SIG-M5 treated with dmso at 0.1 percent for 504 hours (cell line): Measurements from ENCODE around the gene ARFRP1.

Experiments
- DNase-seq: peaks from one replicate; lab custom pipeline; 2025; ENCODE audit not compliant: unreplicated experiment; lab: John Stamatoyannopoulos, UW

Gene ARFRP1

DNA sequence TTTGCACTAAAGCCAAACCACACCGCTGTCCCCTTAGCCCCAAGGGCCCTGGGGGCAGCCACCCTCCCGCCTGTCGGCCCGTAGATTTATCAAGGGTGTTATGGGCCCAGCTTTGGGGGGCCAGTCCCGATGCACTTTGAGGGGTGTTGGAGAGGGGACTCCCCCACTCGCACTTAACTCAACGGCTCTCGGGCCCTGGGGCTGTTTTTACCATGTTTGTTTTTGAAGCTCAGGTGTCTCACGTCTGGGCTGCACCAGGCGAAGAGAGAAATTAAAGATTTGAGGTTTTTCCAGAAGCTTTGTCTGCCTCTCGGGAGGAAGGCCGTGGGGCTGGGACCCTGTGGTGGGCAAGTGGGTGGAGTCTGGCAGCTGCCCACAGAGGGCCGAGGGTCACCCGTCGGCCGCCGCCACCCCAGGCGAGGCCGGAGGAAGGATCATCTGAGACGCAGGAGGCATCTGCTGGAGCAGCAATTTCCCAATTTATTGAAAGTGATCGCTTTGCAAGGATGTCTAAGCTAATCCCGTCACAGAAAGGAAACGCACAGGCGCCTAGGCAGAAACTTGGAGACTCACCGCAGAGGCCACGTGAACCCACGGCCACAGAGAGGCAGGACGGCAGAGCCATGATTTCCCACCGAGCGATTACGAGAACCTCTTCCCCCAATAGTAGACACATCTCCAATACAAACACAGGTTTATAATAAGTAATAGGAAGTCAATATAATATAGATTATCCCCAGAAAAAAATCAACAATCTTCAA is 35.6 kb upstream of the ARFRP1 start:
- DNase-seq: no peak

DNA sequence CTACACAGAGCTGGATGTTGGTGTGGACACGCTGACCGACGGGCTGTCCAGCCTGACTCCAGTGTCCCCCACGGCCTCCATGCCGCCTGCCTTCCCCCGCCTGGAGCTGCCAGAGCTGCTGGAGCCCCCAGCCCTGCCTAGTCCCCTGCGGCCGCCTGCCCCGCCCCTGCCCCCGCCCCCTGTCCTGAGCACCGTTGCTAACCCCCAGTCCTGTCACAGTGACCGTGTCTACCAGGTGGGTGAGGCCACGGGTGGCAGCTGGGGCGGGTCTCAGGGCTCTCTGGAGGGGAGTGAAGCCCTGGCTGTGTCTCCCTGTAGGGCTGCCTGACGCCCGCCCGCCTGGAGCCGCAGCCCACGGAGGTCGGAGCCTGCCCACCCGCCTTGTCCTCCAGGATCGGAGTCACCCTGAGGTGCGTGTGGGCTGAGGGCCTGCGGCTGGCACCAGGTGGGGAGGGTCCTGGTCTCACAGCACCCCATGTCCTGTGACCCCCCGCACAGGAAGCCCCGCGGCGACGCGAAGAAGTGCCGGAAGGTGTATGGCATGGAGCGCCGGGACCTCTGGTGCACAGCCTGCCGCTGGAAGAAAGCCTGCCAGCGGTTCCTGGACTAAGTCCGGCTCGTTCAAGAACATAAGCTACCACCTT is 34.7 kb upstream of the ARFRP1 start:
- DNase-seq: no peak

DNA sequence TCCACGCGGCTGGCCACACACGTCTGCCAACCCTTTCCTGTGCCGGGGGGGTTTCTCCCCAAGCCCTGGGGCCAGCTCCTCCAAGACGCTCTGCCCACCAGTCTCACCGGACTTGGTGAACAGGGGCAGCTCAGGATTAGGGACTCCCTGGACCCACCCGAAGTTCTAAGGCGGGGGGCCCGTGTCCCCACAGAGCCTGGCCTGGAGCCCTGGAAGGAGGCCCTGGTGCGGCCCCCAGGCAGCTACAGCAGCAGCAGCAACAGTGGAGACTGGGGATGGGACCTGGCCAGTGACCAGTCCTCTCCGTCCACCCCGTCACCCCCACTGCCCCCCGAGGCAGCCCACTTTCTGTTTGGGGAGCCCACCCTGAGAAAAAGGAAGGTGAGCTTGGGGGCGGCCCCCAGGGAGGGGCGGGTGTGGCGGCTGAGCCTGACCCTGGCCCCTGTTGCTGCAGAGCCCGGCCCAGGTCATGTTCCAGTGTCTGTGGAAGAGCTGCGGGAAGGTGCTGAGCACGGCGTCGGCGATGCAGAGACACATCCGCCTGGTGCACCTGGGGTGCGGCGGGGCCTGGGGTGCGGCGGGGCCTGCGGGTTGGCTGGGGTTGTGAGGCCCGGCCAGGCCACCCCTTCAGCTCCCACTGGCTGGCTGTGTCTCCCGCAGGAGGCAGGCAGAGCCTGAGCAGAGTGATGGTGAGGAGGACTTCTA is 34.1 kb upstream of the ARFRP1 start:
- DNase-seq: no peak

DNA sequence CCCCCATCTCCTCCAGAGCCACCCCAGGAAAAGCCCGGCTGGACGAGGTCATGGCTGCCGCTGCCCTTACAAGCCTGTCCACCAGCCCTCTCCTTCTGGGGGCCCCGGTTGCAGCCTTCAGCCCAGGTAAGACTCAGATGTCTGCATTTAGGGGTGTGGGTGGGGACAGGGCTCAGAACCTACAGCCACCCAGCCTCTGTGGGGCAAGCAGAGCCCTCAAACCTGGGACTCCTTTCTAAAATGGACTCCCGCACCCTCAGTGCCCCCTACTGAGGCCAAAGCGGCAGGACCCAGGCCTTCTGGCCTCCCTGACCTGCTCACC is 33.5 kb upstream of the ARFRP1 start:
- no peak for DNase-seq

DNA sequence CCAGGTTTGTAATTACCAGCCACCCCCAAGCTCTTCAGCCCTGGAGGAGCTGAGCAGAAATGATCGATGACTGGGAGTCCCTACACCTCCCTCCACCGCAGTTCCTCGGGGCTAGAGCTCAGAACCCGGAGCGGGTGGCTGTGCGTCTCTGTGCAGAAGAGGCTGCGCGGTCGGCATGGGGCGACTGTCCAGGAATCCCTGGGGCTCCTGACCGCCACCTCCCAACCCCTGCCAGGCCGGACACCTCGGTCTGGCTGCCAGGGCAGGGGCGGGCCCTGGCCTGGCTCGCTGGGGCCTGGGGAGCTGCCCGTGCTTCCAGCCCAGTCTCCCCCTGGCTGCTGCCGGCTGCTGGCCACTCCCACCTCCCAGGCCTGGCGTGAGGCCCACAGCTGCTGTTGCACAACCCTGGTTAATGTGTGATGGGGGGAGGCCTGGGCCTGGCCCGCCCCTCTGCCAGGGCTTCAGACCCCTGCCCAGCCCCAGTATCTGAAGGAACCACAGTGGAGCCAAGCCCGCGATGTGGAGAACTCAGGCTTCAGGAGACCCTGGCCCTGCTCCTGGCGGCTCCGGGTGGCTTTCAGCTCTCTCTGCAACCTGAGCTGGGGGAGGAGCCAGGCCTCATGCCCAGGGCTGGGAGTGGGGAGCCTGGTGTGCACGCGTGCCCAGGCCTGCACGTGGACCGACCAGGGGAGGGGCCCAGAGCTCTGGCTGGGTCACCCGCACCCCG is 33.0 kb upstream of the ARFRP1 start:
- peak; percentile 86 for DNase-seq

DNA sequence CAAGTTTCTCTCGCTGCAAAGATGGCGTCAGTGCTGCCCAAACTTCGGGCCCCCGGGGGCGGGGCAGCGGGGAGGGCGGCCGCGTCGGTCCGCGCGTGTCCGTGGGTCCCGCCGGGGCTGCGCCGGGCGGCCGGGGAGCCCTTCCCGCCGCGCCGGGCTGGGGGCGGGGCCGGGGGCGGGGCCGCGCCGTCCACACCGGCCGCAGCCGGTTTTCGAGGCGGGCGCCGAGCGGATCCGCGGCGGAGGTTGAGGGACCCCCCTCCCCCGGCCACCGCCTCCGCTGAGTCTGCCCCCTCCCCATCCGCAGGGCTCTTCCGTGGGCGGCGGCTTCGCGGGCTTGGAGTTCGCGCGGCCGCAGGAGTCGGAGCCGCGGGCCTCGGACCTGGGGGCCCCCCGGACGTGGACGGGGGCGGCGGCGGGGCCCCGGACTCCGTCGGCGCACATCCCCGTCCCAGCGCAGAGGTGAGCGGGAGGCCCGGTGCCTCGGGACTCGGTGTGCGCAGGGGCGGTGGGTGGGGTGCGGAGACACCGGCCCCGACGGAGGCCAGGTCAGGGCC is 32.4 kb upstream of the ARFRP1 start:
- peak; percentile 40 for DNase-seq

DNA sequence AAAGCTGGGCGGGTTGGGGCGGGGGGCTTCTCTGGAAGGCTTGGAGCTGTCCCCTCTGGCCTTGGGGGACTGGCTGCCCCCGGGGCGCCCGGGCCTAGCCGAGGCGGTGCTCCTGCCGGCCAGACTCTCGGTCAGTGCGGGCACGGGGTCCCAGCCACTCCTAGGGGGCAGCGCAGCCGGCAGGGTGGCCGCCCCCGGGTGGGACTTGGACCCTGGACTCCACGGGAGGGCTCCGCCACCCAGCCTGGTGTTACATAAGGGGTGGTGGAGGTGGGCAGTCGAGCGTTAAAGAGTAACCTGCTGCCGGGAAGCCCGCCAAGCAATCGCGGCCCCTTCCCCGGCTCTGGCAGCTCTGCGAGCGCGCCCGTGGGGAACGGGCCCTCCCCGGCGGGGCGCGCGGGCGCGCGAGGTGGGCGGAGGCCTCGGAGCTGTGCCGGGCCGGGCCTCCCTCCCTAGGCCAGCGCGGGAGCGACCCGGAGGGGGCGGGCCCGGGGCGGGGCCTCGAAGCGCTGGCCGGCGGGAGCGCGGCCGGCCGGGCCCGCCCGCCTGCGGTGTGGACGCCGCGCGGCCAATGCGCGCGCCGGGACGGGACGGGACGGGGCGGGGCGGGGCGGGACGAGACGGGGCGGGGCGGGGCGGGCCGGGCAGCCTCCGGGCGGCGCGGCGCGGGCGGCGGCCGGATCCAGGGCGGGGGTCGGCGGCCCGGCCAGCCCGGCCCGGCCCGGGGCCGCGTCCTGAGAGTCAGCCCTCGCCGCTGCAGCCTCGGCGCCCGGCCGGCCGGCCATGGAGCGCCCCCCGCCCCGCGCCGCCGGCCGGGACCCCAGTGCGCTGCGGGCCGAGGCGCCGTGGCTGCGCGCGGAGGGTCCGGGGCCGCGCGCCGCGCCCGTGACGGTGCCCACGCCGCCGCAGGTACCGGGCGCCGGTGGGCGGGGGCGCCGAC is 31.6 kb upstream of the ARFRP1 start, which contains the start of gene SLC2A4RG:
Gene SLC2A4RG (plus strand): TSS at position 647 of the 940 bp plus-strand sequence. CDS start 137 bp downstream, at position 784.
- DNase-seq: peak; percentile 71

DNA sequence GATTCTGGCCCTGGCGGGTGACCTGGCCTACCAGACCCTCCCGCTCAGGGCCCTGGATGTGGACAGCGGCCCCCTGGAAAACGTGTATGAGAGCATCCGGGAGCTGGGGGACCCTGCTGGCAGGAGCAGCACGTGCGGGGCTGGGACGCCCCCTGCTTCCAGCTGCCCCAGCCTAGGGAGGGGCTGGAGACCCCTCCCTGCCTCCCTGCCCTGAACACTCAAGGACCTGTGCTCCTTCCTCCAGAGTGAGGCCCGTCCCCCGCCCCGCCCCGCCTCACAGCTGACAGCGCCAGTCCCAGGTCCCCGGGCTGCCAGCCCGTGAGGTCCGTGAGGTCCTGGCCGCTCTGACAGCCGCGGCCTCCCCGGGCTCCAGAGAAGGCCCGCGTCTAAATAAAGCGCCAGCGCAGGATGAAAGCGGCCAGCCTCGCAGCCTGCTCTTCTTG is 30.9 kb upstream of the ARFRP1 start:
- no peak for DNase-seq

DNA sequence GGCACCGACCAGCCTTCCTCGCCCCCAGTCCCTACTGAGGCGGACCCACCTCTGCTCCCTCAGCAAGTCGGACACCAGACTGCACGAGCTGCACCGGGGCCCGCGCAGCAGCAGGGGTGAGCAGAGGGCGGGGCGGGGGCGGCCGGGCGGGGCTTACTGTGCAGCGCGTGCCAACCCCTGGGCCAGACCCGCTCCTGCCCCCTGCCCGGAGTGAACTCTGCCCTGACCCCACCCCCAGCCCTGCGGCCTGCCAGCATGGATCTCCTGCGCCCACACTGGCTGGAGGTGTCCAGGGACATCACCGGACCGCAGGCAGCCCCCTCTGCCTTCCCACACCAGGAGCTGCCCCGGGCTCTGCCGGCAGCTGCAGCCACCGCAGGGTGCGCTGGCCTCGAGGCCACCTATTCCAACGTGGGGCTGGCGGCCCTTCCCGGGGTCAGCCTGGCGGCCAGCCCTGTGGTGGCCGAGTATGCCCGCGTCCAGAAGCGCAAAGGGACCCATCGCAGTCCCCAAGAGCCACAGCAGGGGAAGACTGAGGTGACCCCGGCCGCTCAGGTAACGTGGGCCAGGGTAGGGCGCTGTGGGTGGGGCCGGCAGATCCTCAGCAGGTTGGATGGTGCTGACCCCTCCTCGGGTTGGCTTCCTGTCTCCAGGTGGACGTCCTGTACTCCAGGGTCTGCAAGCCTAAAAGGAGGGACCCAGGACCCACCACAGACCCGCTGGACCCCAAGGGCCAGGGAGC is 30.3 kb upstream of the ARFRP1 start:
- DNase-seq: no peak

DNA sequence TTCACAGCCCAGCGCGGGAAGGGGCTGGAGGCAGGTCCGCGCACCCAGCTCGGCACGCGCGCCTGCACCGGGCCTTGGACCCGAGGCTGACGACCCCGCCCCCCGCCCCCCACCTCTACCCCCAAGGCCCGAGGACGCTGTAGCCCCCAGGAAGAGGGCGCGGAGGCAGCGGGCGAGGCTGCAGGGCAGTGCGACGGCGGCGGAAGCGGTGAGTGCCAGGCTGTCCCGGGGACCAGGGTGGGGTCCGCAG is 29.8 kb upstream of the ARFRP1 start:
- no peak for DNase-seq

DNA sequence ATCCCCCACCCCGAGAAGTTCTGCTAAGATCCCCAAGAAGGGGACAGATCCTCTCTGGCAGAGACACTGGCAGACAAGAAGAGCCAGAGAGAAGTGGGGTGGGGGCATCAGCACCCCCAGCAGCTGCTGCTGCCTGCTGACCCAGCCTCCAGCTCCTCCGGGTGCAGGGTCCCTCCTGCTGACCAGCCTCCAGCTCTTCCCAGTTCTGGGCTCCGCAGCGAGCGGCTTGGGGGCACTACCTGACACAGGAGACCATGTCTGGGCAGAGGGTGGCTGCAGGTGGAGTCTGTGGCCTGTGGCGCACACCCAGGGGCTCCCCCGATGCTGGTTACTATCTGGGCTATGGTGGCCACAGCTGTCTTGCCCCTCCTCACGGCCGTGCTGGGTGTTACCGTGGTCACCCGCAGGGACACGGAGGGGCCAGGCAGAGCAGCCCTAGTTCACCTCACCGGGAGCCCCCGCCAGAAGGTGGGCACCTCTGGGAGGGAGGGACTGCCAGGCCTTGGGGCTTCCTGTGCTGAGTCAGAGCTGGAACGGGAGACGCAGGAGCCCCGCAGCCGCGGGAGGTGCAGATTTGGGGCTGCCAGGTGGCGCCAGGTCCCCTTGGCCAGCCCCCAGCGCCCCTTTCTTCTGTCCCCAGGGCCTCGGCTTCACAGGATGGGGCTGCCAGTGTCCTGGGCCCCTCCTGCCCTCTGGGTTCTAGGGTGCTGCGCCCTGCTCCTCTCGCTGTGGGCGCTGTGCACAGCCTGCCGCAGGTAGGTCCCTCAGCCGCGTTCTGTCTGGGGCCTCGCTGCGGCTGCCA is 29.3 kb upstream of the ARFRP1 start:
- no peak for DNase-seq

DNA sequence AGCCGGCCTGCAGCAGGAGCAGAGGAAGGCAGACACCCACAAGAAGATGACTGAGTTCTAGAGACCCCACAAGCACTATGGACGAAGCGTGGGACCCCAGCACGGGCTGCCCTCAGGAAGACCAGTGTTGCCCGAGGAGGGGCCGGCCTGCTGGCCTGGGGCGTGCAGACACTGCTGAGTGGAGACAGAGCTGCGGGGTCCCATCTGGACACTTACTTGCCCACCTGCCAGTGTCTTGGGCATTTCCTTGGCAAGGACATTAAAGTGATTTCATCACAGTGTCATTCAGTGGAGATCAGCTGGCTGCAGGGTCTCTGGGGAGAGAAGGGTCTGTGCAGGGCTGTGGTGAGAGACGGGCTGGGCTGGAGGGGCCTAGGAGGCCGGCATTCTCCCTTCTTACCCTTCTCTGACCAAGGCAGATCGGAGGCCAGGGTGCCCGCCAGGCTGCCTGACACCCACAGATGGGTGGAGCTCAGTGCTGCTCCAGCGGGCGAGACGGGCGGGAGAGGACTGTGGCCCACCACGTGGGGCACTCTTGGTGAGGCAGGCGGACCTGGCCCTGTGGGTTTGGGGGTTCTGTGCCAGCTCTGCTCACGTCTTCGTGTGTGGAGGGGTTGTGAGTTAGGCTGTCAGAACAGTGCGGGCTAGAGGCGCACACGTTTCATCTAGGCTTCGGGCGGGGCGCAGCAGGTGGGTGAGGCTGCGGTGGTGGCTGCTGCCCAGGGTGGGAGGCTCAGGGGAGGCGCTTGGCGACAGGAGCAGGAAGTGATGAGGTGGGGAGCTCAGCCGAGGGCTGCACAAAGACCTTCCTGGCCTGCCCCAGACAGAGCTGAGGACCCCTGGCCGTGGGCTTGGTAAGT is 28.3 kb upstream of the ARFRP1 start, which contains the start of gene LIME1:
Gene LIME1 (plus strand): TSS at position 806 of the 860 bp plus-strand sequence. CDS start 886 bp downstream, outside the sequence.
- no peak for DNase-seq

DNA sequence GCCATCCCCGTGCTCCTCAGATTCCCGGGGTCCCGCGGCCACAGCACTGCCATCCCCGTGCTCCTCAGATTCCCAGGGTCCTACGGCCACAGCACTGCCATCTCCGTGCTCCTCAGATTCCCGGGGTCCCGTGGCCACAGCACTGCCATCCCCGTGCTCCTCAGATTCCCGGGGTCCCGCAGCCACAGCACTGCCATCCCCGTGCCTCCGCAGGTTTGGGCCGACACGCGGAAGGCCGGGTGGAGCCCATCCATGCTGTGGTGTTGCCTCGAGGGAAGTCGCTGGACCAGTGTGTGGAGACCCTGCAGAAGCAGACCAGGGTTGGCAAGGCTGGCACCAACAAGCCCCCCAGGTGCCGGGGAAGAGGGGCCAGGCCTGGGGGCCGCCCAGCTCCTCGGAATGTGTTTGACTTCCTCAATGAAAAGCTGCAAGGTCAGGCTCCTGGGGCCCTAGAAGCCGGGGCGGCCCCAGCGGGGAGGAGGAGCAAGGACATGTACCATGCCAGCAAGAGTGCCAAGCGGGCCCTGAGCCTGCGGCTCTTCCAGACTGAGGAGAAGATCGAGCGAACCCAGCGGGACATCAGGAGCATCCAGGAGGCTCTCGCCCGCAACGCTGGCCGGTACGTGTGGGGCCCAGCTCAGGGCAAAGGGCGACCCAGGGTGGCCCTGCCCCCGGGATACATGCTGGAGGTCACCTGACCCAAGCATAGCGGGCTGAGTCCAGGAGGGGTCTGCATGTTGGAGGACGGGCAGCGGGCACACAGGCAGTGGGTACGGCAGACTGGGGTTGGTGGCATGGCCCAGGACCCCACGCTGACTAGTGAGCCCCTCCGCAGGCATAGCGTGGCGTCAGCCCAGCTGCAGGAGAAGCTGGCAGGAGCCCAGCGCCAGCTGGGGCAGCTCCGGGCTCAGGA is 27.4 kb upstream of the ARFRP1 start:
- no peak for DNase-seq

DNA sequence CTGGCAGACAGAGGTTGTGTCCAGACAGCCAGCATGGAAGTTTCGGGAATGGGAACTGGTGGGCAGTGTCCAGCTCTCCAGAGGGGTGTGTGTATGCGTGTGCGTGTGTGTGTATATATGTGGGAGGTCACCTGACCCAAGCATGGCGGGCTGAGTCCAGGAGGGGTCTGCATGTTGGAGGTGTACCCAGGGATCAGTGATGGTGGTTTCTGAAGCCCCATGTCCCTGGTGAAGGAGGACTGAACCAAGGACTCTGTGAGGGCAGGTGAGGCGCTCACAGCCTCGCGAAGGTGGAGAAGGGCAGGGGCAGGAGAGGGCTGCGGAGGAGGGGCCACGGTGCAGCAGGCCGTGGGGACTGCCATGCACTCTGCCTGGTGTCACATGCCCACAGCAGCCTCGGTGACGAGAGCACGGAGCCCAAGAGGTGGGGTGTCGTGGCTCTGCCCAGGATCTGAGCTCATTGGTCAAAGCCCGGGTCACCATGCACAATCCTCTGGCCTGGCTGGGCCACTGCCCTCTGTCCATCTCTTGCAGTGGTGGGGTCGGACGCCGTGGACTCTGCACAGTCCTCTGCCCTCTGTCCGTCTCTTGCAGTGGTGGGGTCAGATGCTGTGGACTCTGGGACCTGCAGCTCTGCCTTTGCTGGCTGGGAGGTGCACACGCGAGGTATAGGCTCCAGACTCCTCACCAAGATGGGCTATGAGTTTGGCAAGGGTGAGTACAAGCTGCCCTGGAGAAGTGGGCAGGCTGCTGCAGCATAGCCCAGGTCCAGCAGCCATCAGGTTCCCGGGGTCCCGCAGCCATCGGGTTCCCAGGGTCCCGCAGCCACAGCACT is 26.6 kb upstream of the ARFRP1 start:
- DNase-seq: no peak

DNA sequence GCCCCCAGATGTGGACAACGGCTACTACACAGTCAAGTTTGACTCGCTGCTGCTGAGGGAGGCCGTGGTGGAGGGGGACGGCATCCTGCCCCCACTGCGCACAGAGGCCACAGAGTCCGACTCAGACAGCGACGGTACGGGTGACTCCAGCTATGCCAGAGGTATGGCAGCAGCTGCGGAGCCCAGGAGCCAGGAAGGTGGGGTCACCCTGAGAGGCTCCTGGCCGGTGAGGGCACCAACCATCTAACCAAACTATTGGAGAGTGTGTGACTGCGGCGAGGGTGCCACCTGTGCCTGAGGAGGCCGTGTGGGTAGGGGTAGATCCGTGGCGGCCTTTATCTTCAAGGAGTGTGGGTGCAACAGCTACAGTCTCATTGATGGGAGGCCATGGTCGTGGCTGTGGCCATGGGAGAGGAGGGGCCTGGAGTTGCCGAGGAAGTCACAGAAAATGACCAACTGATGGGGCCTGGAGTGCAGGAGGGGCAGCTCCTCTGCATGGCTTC is 25.9 kb upstream of the ARFRP1 start:
- DNase-seq: no peak

DNA sequence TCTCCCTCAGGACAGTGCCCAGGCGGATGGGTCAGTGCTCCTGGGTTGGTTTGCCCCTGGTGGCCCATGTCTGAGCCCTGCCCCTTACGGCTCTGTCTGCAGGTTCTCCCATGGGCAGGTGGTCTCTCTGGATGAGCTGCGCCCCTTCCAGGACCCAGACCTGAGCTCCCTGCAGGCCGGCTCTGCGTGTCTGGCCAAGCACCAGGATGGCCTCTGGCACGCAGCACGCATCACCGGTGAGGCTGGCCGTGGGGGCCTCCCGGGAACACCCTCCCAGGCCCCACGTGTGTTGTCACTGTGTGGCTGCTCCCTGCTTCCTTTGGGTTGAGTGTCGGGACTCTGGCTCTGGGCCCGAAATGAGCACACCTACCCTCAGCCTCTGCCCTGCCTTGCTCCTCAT is 25.3 kb upstream of the ARFRP1 start:
- DNase-seq: no peak
